Fibroblast of pulmonary artery (primary cell): ENCODE data around the gene SHB.
A peak's percentile ranks its signal among the peaks of the same experiment; 100 is the strongest.

ENCODE experiments used
- DNase-seq: peaks from one replicate; pipeline ENCODE4 v3.0.0-alpha.2; 2010; ENCODE audit warnings: low read depth
- H3K4me3 ChIP-seq: replicated peaks from 2 replicates; pipeline ENCODE4 v1.5.1; 2011; ENCODE audit warnings: low read depth, mild to moderate bottlenecking, control low read depth, low read length, moderate library complexity
- CTCF ChIP-seq: IDR thresholded peaks from 2 replicates; pipeline ENCODE4 v1.5.1; 2011; ENCODE audit warnings: mild to moderate bottlenecking, control low read depth, low read length, inconsistent platforms; ENCODE audit errors: missing control alignments

The SHB gene

GRCh38 chr9:38063363-38063707 is 5.7 kb downstream of the SHB start:
- no peak for TF ChIP-seq CTCF
- no peak for DNase-seq
- no peak overlapping the region for H3K4me3 ChIP-seq

GRCh38 chr9:38062498-38063362 is 6.3 kb downstream of the SHB start:
- peak; percentile 62 for DNase-seq
- H3K4me3 ChIP-seq: no peak overlapping the region
- TF ChIP-seq CTCF: no peak

GRCh38 chr9:38062106-38062497 is 6.9 kb downstream of the SHB start:
- no peak for TF ChIP-seq CTCF
- no peak overlapping the region for H3K4me3 ChIP-seq

GRCh38 chr9:38061326-38061977 is 7.6 kb downstream of the SHB start:
- no peak overlapping the region for H3K4me3 ChIP-seq
- no peak for TF ChIP-seq CTCF
- no peak for DNase-seq

More at GRCh38 chr9:38062106-38062497, 6.9 kb downstream of the SHB start:
- no peak for DNase-seq

- H3K4me3 ChIP-seq: no peak overlapping the region
- TF ChIP-seq CTCF: no peak
- no peak for DNase-seq
Observed at GRCh38 chr9:38060681-38061080, 8.3 kb downstream of the SHB start.

- TF ChIP-seq CTCF: no peak
- no peak overlapping the region for H3K4me3 ChIP-seq
- DNase-seq: peak; percentile 54
Observed at GRCh38 chr9:38059233-38059936, 9.6 kb downstream of the SHB start.
